ENCODE measurements around the gene PNPLA5.

The PNPLA5 gene

GRCh38 chr22:43849731-43850130, 42.1 kb downstream of the PNPLA5 start:
- Histone ChIP-seq H3K4me2 (ENCODE audit: low read depth, low read length, poor library complexity, severe bottlenecking) (no peak overlapping the region), H3K9me2 (replicated peaks; ENCODE audit: low read depth, low read length) (no peaks in the 10 kb centered on the region), H3K27me3 (ENCODE audit: insufficient read depth, low read length, poor library complexity, severe bottlenecking) (no peaks in the 10 kb centered on the region), H3K36me3 (ENCODE audit: insufficient read depth, low read length) (no peaks in the 10 kb centered on the region), H3K79me2 (ENCODE audit: insufficient read depth, low read length) (no peaks in the 10 kb centered on the region), H4K20me1 (ENCODE audit: insufficient read depth, low read length, poor library complexity, severe bottlenecking) (no peaks in the 10 kb centered on the region), H2AFZ (ENCODE audit: low read length) (no peak overlapping the region), H3K9ac (ENCODE audit: low read depth, low read length, poor library complexity, severe bottlenecking) (no peak overlapping the region), H3K4me3 (ENCODE audit: low read length, poor library complexity, severe bottlenecking) (no peak overlapping the region), H3F3A (ENCODE audit: low read depth) (no peaks in the 10 kb centered on the region), H3K9me3 (ENCODE audit: insufficient read depth, low read depth, low read length) (no peaks in the 10 kb centered on the region), H3K4me1 (ENCODE audit: insufficient read depth, low read length, poor library complexity, severe bottlenecking) (no peaks in the 10 kb centered on the region)
- TF ChIP-seq EZH2phosphoT487 (IDR thresholded peaks at IDR 0.05; ENCODE audit: borderline replicate concordance) (no peak), CTCF (conservative IDR thresholded peaks at IDR 0.05; ENCODE audit: low read length) (no peak)

GRCh38 chr22:43848366-43849171, 43.2 kb downstream of the PNPLA5 start:
- Histone ChIP-seq H3F3A (ENCODE audit: low read depth) (no peaks in the 10 kb centered on the region), H3K9me2 (replicated peaks; ENCODE audit: low read depth, low read length) (no peaks in the 10 kb centered on the region), H3K4me2 (ENCODE audit: low read depth, low read length, poor library complexity, severe bottlenecking) (no peak overlapping the region), H3K9ac (ENCODE audit: low read depth, low read length, poor library complexity, severe bottlenecking) (no peak overlapping the region), H3K79me2 (ENCODE audit: insufficient read depth, low read length) (no peaks in the 10 kb centered on the region), H3K9me3 (ENCODE audit: insufficient read depth, low read depth, low read length) (no peaks in the 10 kb centered on the region), H3K36me3 (ENCODE audit: insufficient read depth, low read length) (no peaks in the 10 kb centered on the region), H3K4me3 (ENCODE audit: low read length, poor library complexity, severe bottlenecking) (no peak overlapping the region), H2AFZ (ENCODE audit: low read length) (no peak overlapping the region), H4K20me1 (ENCODE audit: insufficient read depth, low read length, poor library complexity, severe bottlenecking) (no peaks in the 10 kb centered on the region), H3K27me3 (ENCODE audit: insufficient read depth, low read length, poor library complexity, severe bottlenecking) (no peaks in the 10 kb centered on the region), H3K4me1 (ENCODE audit: insufficient read depth, low read length, poor library complexity, severe bottlenecking) (no peaks in the 10 kb centered on the region)
- TF ChIP-seq CTCF (conservative IDR thresholded peaks at IDR 0.05; ENCODE audit: low read length) (peak; percentile 43), EZH2phosphoT487 (IDR thresholded peaks at IDR 0.05; ENCODE audit: borderline replicate concordance) (no peak)

- Histone ChIP-seq H3K4me2 (ENCODE audit: low read depth, low read length, poor library complexity, severe bottlenecking) (no peak overlapping the region), H2AFZ (ENCODE audit: low read length) (no peak overlapping the region), H3F3A (ENCODE audit: low read depth) (no peaks in the 10 kb centered on the region), H3K4me1 (ENCODE audit: insufficient read depth, low read length, poor library complexity, severe bottlenecking) (no peaks in the 10 kb centered on the region), H3K9me3 (ENCODE audit: insufficient read depth, low read depth, low read length) (no peaks in the 10 kb centered on the region), H3K9me2 (replicated peaks; ENCODE audit: low read depth, low read length) (no peaks in the 10 kb centered on the region), H4K20me1 (ENCODE audit: insufficient read depth, low read length, poor library complexity, severe bottlenecking) (no peaks in the 10 kb centered on the region), H3K4me3 (ENCODE audit: low read length, poor library complexity, severe bottlenecking) (no peak overlapping the region), H3K36me3 (ENCODE audit: insufficient read depth, low read length) (no peaks in the 10 kb centered on the region), H3K9ac (ENCODE audit: low read depth, low read length, poor library complexity, severe bottlenecking) (no peak overlapping the region), H3K79me2 (ENCODE audit: insufficient read depth, low read length) (no peaks in the 10 kb centered on the region), H3K27me3 (ENCODE audit: insufficient read depth, low read length, poor library complexity, severe bottlenecking) (no peaks in the 10 kb centered on the region)
- no peak for TF ChIP-seq CTCF (conservative IDR thresholded peaks at IDR 0.05; ENCODE audit: low read length)
- TF ChIP-seq EZH2phosphoT487 (IDR thresholded peaks at IDR 0.05; ENCODE audit: borderline replicate concordance) = no peak
These were observed 44.2 kb downstream of the PNPLA5 start for GRCh38 chr22:43847376-43848289.

All from Loucy (cell line).